ENCODE measurements around the gene ZNF554.
A peak's percentile ranks its signal among the peaks of the same experiment; 100 is the strongest.

The ZNF554 gene

GRCh38 chr19:2827840-2828489, 8.3 kb downstream of the ZNF554 start:
- no peak for DNase-seq (ENCODE audit: low read depth)

GRCh38 chr19:2834294-2834871, 14.7 kb downstream of the ZNF554 start:
- DNase-seq (ENCODE audit: low read depth): no peak

- DNase-seq (ENCODE audit: low read depth): no peak
Observed at GRCh38 chr19:2837430-2837829, 17.8 kb downstream of the ZNF554 start.

- peak; percentile 96 for DNase-seq (ENCODE audit: low read depth)
Observed at GRCh38 chr19:2840794-2841791, 21.4 kb downstream of the ZNF554 start, which contains the start of gene ZNF555. ZNF555 (plus strand) TSS chr19:2841475; CDS start chr19:2841573, 98 bp downstream.

GRCh38 chr19:2841855-2842574, 22.3 kb downstream of the ZNF554 start:
- DNase-seq (ENCODE audit: low read depth): no peak

GRCh38 chr19:2845107-2845506, 25.4 kb downstream of the ZNF554 start:
- DNase-seq (ENCODE audit: low read depth): no peak

- DNase-seq (ENCODE audit: low read depth): no peak
Observed at GRCh38 chr19:2846180-2846894, 26.7 kb downstream of the ZNF554 start.

GRCh38 chr19:2847507-2847906, 27.8 kb downstream of the ZNF554 start:
- no peak for DNase-seq (ENCODE audit: low read depth)

- DNase-seq (ENCODE audit: low read depth): no peak
Observed at GRCh38 chr19:2848616-2849015, 28.9 kb downstream of the ZNF554 start.

- DNase-seq (ENCODE audit: low read depth): no peak
Observed at GRCh38 chr19:2850256-2850925, 30.7 kb downstream of the ZNF554 start.

- DNase-seq (ENCODE audit: low read depth): no peak
Observed at GRCh38 chr19:2852598-2852997, 32.9 kb downstream of the ZNF554 start.

- no peak for DNase-seq (ENCODE audit: low read depth)
Observed at GRCh38 chr19:2853015-2853606, 33.4 kb downstream of the ZNF554 start.

- DNase-seq (ENCODE audit: low read depth): no peak
Observed at GRCh38 chr19:2854849-2855248, 35.2 kb downstream of the ZNF554 start.

- no peak for DNase-seq (ENCODE audit: low read depth)
Observed at GRCh38 chr19:2856457-2857050, 36.9 kb downstream of the ZNF554 start.

GRCh38 chr19:2858864-2859263, 39.2 kb downstream of the ZNF554 start:
- DNase-seq (ENCODE audit: low read depth): no peak

GRCh38 chr19:2863816-2864215, 44.1 kb downstream of the ZNF554 start:
- DNase-seq (ENCODE audit: low read depth): no peak

- DNase-seq (ENCODE audit: low read depth): no peak
Observed at GRCh38 chr19:2865334-2866100, 45.8 kb downstream of the ZNF554 start.

- DNase-seq (ENCODE audit: low read depth): no peak
Observed at GRCh38 chr19:2866495-2867024, 46.9 kb downstream of the ZNF554 start.

Measured in stimulated activated CD8-positive, alpha-beta memory T cell treated with anti-CD3 and anti-CD28 coated beads, Interleukin-7, amount 100 ng/mL, for 24 hours (primary cell).